Stimulated activated memory B cell treated with anti-CD40 and anti-IgM and Interleukin-4, amounts not matched to agents 10 μg/mL and 1 μg/mL and 100 μg/mL, for 72 hours (primary cell): ENCODE data around the gene KIRREL2.
A peak's percentile ranks its signal among the peaks of the same experiment; 100 is the strongest.
"Not testable (repeated sequence)": the region's sequence is repeated elsewhere in the genome, so short reads cannot be mapped to it uniquely, and the experiment has no call there.

Source experiments
- ATAC-seq: fragments of 150-1000 bp; cut with Tn5 transposase; 2 replicates; pipeline ENCODE4 v1.10.0; 2021
- H3K27ac Mint-ChIP-seq: one replicate; pipeline ENCODE4 v1.8.0; 2022; ENCODE audit warnings: mild to moderate bottlenecking, mixed read lengths
- H3K27me3 Mint-ChIP-seq: one replicate; pipeline ENCODE4 v1.8.0; 2022; ENCODE audit warnings: mixed read lengths
- H3K36me3 Mint-ChIP-seq: one replicate; pipeline ENCODE4 v1.8.0; 2022; ENCODE audit warnings: mixed read lengths
- H3K4me1 Mint-ChIP-seq: one replicate; pipeline ENCODE4 v1.8.0; 2022; ENCODE audit warnings: mixed read lengths
- H3K4me3 Mint-ChIP-seq: one replicate; pipeline ENCODE4 v1.8.0; 2022; ENCODE audit warnings: mild to moderate bottlenecking, moderate library complexity, mixed read lengths
- H3K9me3 Mint-ChIP-seq: one replicate; pipeline ENCODE4 v1.8.0; 2022; ENCODE audit warnings: mixed read lengths

Gene KIRREL2

GRCh38 chr19:35872180-35872579 lies 15.5 kb downstream of the KIRREL2 start:
- Mint-ChIP-seq H3K4me3 (no peak overlapping the region), H3K36me3 (peaks cover 7% of the 10 kb centered on the region), H3K9me3 (peaks cover 5% of the 10 kb centered on the region), H3K27ac (no peak overlapping the region), H3K4me1 (peaks cover 19% of the 10 kb centered on the region), H3K27me3 (peaks cover 83% of the 10 kb centered on the region)
- ATAC-seq, result no peak

DNA sequence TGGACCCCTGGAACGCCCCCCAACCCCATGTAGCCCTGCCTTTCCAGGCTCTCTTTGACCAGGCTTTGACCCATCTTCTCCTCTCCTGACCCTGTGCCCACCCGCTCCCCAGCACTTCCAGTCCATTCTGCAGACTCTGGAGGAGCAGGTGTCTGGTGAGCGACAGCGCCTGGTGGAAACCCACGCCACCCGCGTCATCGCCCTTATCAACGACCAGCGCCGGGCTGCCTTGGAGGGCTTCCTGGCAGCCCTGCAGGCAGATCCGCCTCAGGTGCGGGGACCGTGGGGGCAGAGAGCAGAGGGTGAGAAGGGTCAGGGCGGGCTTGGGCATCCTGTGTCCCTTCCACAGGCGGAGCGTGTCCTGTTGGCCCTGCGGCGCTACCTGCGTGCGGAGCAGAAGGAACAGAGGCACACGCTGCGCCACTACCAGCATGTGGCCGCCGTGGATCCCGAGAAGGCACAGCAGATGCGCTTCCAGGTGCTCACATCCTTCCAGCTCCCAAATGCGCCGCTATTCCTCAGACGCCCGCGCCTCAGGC lies 17.8 kb downstream of the KIRREL2 start:
- Mint-ChIP-seq H3K27me3 (peaks cover 90% of the 10 kb centered on the region), H3K4me3 (no peak overlapping the region), H3K9me3 (peaks cover 5% of the 10 kb centered on the region), H3K36me3 (peaks cover 7% of the 10 kb centered on the region), H3K27ac (no peak overlapping the region), H3K4me1 (peaks cover 13% of the 10 kb centered on the region)
- no peak for ATAC-seq

- no peak overlapping the region for H3K4me3 Mint-ChIP-seq
- peaks cover 24% of the 10 kb centered on the region for H3K4me1 Mint-ChIP-seq
- peaks cover 60% of the 10 kb centered on the region for H3K27me3 Mint-ChIP-seq
- ATAC-seq, result no peak
- H3K9me3 Mint-ChIP-seq, result no peaks in the 10 kb centered on the region
- no peak overlapping the region for H3K27ac Mint-ChIP-seq
- H3K36me3 Mint-ChIP-seq, result no peaks in the 10 kb centered on the region
Observed at GRCh38 chr19:35879068-35879467, 22.4 kb downstream of the KIRREL2 start.

GRCh38 chr19:35879770-35880317 lies 23.1 kb downstream of the KIRREL2 start:
- Mint-ChIP-seq H3K27ac (no peak overlapping the region), H3K4me1 (peaks cover 30% of the 10 kb centered on the region), H3K36me3 (no peaks in the 10 kb centered on the region), H3K27me3 (peaks cover 52% of the 10 kb centered on the region), H3K4me3 (no peak overlapping the region), H3K9me3 (no peaks in the 10 kb centered on the region)
- ATAC-seq, result peak; percentile 59

DNA sequence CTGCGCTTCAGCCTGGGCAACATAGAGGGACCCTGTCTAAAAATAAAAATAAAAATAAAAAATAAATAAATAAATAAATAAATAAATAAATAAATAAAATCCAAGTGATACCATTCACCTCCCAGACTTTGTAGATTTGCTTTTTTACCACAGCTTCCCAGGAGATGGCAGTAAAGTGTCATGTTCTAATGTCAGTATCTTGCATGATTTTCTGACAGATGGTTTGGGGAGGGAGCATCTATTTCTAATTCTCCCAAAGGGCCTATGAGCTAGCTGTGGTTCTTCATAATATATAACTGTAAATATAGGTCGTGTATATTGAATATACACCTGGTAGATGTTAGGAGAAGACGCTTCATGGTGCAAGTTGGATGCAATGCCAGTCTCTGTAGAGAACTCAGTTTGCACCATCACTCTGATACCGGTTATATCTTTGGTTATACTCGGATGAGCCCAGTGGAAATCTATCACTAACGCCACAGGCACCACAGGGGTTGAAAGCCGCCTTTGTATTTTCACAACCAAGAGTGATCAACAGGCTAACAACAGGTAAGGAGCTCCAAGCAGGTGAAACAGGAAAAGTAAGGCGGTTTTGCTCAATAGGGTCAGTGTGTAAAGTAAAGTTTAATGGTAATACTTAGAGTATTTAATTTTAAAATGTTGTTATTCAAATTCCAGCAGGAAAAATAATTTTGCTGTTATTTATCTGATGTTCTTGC lies 25.6 kb downstream of the KIRREL2 start:
- Mint-ChIP-seq H3K27me3 (peaks cover 32% of the 10 kb centered on the region), H3K27ac (peak overlapping the region; percentile 53), H3K36me3 (peaks cover 9% of the 10 kb centered on the region), H3K4me1 (peaks cover 30% of the 10 kb centered on the region), H3K4me3 (no peak overlapping the region), H3K9me3 (no peaks in the 10 kb centered on the region)
- ATAC-seq, result peak; percentile 49

DNA sequence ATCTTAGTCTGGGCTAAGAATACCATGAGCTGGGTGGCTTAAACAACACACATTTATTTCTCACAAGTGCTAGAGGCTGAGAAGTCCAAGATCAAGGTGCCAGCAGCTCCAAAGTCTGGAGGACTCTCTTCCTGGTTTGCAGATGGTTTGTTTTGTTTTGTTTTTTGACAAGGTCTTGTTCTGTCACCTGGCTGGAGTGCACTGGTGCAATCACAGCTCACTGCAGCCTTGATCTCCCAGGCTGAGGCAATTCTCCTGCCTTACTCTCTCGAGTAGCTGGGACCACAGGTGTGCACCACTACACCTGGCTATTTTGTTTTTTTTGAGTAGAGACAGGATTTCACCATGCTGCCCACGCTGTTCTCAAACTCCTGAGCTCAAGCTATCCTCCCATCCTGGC lies 27.2 kb downstream of the KIRREL2 start:
- Mint-ChIP-seq H3K27ac (peak overlapping the region; percentile 35), H3K27me3 (peaks cover 16% of the 10 kb centered on the region)
- peak; percentile 50 for ATAC-seq

DNA sequence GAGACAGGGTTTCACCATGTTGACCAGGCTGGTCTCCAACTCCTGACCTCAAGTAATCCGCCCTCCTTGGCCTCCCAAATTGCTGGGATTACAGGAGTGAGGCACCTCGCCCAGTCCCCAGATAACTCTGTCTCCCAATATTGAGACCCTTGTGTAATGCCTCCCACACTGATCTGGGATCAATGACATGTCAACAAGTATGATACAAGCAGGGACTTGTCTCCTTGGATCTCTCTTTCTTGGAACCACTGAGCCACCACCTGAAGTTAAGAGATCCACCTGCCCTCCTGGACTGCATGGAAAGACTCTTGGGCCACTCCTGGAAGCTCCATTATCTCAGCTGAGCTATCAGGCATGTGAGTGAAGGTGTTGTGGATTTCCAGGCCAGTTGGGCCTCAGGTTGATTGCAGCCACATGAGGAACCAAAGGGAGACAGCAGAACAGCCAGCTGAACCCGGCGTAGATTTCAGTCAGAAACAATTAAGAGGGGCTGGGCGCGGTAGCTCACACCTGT lies 28.6 kb downstream of the KIRREL2 start:
- Mint-ChIP-seq H3K9me3 (peaks cover 6% of the 10 kb centered on the region), H3K27me3 (peaks cover 2% of the 10 kb centered on the region), H3K4me1 (peaks cover 41% of the 10 kb centered on the region), H3K36me3 (peaks cover 39% of the 10 kb centered on the region), H3K4me3 (no peak overlapping the region), H3K27ac (no peak overlapping the region)
- peak; percentile 3 for ATAC-seq

More for the DNA sequence above, 27.2 kb downstream of the KIRREL2 start:
- H3K4me1 Mint-ChIP-seq, result peaks cover 42% of the 10 kb centered on the region
- peaks cover 25% of the 10 kb centered on the region for H3K36me3 Mint-ChIP-seq
- H3K9me3 Mint-ChIP-seq, result peaks cover 3% of the 10 kb centered on the region
- H3K4me3 Mint-ChIP-seq, result peak overlapping the region; percentile 26

- Mint-ChIP-seq H3K36me3 (peaks cover 46% of the 10 kb centered on the region), H3K4me3 (no peak overlapping the region), H3K27ac (no peak overlapping the region), H3K9me3 (peaks cover 6% of the 10 kb centered on the region), H3K27me3 (no peaks in the 10 kb centered on the region), H3K4me1 (peaks cover 43% of the 10 kb centered on the region)
- ATAC-seq, result no peak
Observed at GRCh38 chr19:35885904-35886303, 29.2 kb downstream of the KIRREL2 start.

DNA sequence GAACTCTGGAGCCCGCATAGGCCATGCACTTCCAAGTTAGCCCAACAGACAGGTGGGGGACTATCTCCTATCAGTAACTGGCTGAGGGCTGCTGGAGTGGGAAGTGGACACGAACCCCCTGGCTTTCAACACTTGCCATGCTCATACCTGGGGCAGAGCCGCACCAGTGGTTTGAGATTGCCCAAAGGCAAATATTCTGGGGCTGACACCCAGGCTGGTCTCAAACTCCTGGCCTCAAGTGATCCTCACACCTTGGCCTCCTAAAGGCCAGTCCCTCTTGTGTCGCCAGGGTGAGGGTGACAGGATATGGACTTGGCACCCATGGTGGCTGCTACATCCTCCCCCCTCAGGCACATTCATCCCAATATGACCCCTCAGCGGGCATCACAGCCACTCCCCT lies 30.5 kb downstream of the KIRREL2 start:
- H3K4me1 Mint-ChIP-seq, result peaks cover 42% of the 10 kb centered on the region
- no peak overlapping the region for H3K4me3 Mint-ChIP-seq
- H3K36me3 Mint-ChIP-seq, result peaks cover 49% of the 10 kb centered on the region
- ATAC-seq, result no peak
- no peak overlapping the region for H3K27ac Mint-ChIP-seq
- H3K27me3 Mint-ChIP-seq, result no peaks in the 10 kb centered on the region
- H3K9me3 Mint-ChIP-seq, result peaks cover 6% of the 10 kb centered on the region

DNA sequence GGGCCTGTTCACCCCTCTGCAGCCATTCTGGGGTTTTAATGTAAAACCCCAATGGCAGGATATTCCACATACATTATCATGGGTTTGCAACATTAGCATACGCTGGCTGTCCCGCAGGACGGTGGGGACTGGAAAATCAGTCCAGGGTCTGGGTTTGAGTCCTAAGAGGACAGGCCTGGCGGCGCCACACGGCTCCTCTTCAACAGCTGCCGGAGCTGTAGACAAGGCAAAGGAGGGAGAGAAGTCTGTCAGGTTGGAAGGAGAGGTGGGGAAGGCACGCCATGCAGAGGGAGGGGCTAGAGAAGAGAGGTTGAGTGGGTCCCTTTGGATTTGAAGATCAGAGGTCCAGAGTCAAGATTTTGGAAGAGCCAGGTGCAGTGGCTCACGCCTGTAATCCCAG lies 31.7 kb downstream of the KIRREL2 start:
- Mint-ChIP-seq H3K27ac (peak overlapping the region; percentile 38), H3K4me3 (peak overlapping the region; percentile 54), H3K36me3 (peaks cover 60% of the 10 kb centered on the region), H3K27me3 (no peaks in the 10 kb centered on the region), H3K9me3 (peaks cover 6% of the 10 kb centered on the region), H3K4me1 (peaks cover 36% of the 10 kb centered on the region)
- no peak for ATAC-seq

- Mint-ChIP-seq H3K4me1 (peaks cover 33% of the 10 kb centered on the region), H3K27me3 (no peaks in the 10 kb centered on the region), H3K27ac (peak overlapping the region; percentile 66), H3K36me3 (peaks cover 70% of the 10 kb centered on the region), H3K4me3 (peak overlapping the region; percentile 12), H3K9me3 (peaks cover 6% of the 10 kb centered on the region)
- peak; percentile 26 for ATAC-seq
Observed at GRCh38 chr19:35889370-35890112, 32.8 kb downstream of the KIRREL2 start.

DNA sequence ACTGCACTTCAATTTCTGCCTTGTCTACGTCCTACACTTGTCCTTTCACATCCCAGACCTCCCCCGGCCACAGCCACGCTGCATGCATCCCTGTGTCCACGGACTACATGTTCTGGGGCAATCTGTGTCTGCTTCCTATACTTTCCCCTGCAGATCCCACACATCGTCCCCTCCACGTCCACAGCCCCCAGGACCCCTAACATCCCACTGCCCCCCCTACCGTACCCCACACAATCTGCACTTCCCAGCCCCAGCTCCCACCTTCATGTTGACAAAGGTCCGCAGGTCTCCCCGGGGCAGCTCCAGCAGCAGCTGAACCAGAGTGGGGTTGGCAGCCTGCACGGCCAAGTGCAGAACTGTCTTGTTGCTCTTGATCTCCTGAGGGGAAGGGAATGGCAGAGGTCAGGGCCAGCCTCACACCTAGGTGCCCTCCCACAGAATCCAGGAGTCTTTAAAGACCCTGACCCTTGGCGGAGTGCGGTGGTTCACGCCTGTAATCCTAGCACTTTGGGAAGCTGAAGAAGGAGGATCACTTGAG lies 33.5 kb downstream of the KIRREL2 start:
- H3K27ac Mint-ChIP-seq, result peak overlapping the region; percentile 66
- peak overlapping the region; percentile 25 for H3K4me3 Mint-ChIP-seq
- ATAC-seq, result no peak
- H3K4me1 Mint-ChIP-seq, result peaks cover 32% of the 10 kb centered on the region
- no peaks in the 10 kb centered on the region for H3K27me3 Mint-ChIP-seq
- peaks cover 70% of the 10 kb centered on the region for H3K36me3 Mint-ChIP-seq
- H3K9me3 Mint-ChIP-seq, result peaks cover 6% of the 10 kb centered on the region

GRCh38 chr19:35891819-35892218 lies 35.1 kb downstream of the KIRREL2 start:
- Mint-ChIP-seq H3K4me1 (peaks cover 46% of the 10 kb centered on the region), H3K36me3 (peaks cover 78% of the 10 kb centered on the region)
- not testable (repeated sequence) for H3K27ac Mint-ChIP-seq, H3K27me3 Mint-ChIP-seq, H3K9me3 Mint-ChIP-seq, ATAC-seq, H3K4me3 Mint-ChIP-seq

GRCh38 chr19:35894342-35894741 lies 37.6 kb downstream of the KIRREL2 start:
- Mint-ChIP-seq H3K9me3 (peaks cover 2% of the 10 kb centered on the region), H3K36me3 (peaks cover 78% of the 10 kb centered on the region), H3K4me3 (no peak overlapping the region), H3K27ac (peak overlapping the region; percentile 37), H3K27me3 (no peaks in the 10 kb centered on the region), H3K4me1 (peaks cover 53% of the 10 kb centered on the region)
- no peak for ATAC-seq
